ENCODE results near the gene ADCY1. TPM values are rescaled to one million over a fixed set of nuclear protein-coding genes. Genes with fewer than 3 reads are reported as not detected.

Gene ADCY1
- total RNA-seq, 4 donors from 2014 or later = 2.5 to 9.0 (median 5.6) TPM

DNA sequence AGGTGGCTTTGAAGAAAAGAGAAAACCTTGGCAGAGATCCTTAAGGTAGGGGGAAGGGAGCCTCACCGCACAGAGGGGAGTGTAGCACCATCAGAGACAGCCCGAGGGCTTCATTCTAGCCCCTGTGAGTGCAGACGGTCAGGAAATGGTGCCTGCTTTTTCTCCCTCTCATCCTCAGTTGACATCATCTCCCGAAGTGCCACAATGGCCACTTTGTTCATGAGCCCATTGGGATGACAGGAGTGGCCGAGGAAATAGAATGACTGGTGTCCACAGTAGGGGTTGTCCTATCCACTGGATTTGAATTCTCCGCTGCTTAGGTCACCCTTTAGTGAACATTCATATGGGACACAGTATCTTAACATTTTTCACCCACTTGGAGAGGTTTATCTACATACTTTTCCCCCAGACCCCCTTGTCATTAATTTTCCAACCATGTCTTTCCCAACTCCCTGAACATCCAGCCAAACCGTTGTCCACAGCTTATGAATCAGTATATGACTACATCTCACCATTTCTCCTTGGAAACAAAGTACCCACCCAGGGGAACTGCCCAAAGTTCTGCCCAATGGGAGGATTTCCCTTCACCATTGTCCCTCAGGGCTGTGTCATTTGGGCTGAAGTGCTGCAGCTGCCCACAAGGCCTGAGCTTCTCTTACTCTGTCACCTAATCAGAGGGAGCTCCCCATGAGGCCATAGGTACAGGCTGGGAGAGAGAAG lies 108.8 kb downstream of the ADCY1 start:
- Histone ChIP-seq H3K27me3 (no peaks in the 10 kb centered on the region), H3K4me3 (no peak overlapping the region), H3K36me3 (no peaks in the 10 kb centered on the region), H3K9me3 (no peaks in the 10 kb centered on the region), H3K27ac (no peak overlapping the region), H3K4me1 (no peaks in the 10 kb centered on the region)
- TF ChIP-seq CTCF (IDR thresholded peaks at IDR 0.05) (no peak), EP300 (IDR thresholded peaks at IDR 0.05) (no peak), POLR2A (IDR thresholded peaks at IDR 0.05) (no peak)
- peak in 1 of 2 donors; percentile 2 for DNase-seq (ENCODE audit: low spot score in 2 of 2)
- WGBS, 2 donors = 47 to 58% methylated on average over 7 of the region's 7 CpGs

GRCh38 chr7:45683556-45684148 lies 109.5 kb downstream of the ADCY1 start:
- H3K4me1 ChIP-seq = no peaks in the 10 kb centered on the region
- peak in 1 of 2 donors; percentile 2 for DNase-seq (ENCODE audit: low spot score in 2 of 2)
- 96 to 97% methylated on average over 13 of the region's 13 CpGs for WGBS, 2 donors
- no peaks in the 10 kb centered on the region for H3K27me3 ChIP-seq
- H3K4me3 ChIP-seq = no peak overlapping the region
- H3K36me3 ChIP-seq = no peaks in the 10 kb centered on the region
- H3K27ac ChIP-seq = no peak overlapping the region
- TF ChIP-seq POLR2A (IDR thresholded peaks at IDR 0.05) = no peak
- no peak for TF ChIP-seq CTCF (IDR thresholded peaks at IDR 0.05)
- no peak for TF ChIP-seq EP300 (IDR thresholded peaks at IDR 0.05)
- H3K9me3 ChIP-seq = no peaks in the 10 kb centered on the region

- no peaks in the 10 kb centered on the region for H3K4me1 ChIP-seq
- no peak overlapping the region for H3K27ac ChIP-seq
- DNase-seq (ENCODE audit: low spot score in 2 of 2) = peak in 1 of 2 donors; percentile 2
- H3K4me3 ChIP-seq = no peak overlapping the region
- H3K27me3 ChIP-seq = no peaks in the 10 kb centered on the region
- H3K36me3 ChIP-seq = no peaks in the 10 kb centered on the region
- TF ChIP-seq EP300 (IDR thresholded peaks at IDR 0.05) = no peak
- no peak for TF ChIP-seq CTCF (IDR thresholded peaks at IDR 0.05)
- no peak for TF ChIP-seq POLR2A (IDR thresholded peaks at IDR 0.05)
- 59 to 70% methylated on average over 8 of the region's 8 CpGs for WGBS, 2 donors
- no peaks in the 10 kb centered on the region for H3K9me3 ChIP-seq
These were observed 110.9 kb downstream of the ADCY1 start for GRCh38 chr7:45684910-45685618.

DNA sequence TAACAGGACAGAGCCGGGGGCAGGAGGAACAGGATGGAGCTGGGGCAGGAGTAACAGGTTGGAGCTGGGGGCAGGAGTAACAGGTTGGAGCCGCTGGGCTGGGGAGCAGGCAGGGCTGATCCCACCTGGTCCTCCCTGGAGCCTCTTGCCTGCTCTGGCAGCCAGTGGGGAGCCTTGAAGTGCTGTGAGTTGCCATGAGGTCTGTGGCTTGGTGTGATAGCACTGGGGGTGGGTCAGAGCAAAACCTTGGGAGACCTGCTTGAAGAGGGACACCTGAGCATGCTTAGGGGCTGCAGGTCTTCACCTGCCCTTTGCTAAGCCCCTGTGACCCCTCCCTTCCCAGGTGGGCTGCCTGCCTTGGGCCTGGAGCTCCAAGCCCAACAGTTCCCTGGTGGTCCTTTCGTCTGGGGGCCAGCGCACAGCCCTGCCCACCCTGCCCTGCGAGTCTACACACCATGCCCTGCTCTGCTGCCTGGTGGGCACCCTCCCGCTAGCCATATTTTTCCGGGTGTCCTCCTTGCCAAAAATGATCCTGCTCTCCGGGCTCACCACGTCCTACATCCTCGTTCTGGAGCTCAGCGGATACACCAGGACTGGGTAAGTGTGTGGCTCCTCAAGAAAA lies 111.6 kb downstream of the ADCY1 start:
- H3K36me3 ChIP-seq = no peaks in the 10 kb centered on the region
- no peaks in the 10 kb centered on the region for H3K9me3 ChIP-seq
- H3K4me1 ChIP-seq = no peaks in the 10 kb centered on the region
- no peaks in the 10 kb centered on the region for H3K27me3 ChIP-seq
- H3K27ac ChIP-seq = no peak overlapping the region
- WGBS, 2 donors = 90 to 91% methylated on average over 11 of the region's 11 CpGs
- no peak for TF ChIP-seq CTCF (IDR thresholded peaks at IDR 0.05)
- TF ChIP-seq POLR2A (IDR thresholded peaks at IDR 0.05) = no peak
- H3K4me3 ChIP-seq = no peak overlapping the region
- DNase-seq (ENCODE audit: low spot score in 2 of 2) = peak in 1 of 2 donors; percentile 3
